ENCODE results near the gene ABHD17C.

Gene ABHD17C

DNA sequence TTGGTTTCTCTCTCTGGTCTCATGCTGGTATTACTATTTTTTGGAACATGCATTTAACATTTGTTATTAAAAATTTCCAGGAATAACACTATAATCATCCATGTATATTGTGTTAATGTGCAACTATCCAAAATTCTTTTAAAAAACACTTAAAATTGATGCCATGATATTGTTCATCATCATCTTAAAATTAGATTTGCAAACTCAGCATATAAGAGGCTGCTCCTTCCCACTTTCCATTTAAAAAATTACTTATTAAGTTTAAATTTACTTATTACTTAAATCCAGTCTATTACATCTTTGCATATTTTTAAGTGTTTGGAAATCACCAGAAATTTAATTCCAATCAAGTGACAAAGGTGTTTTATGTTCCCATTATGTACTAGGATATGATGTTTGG is 5.8 kb upstream of the ABHD17C start:
- TF ChIP-seq, protein P1, sequence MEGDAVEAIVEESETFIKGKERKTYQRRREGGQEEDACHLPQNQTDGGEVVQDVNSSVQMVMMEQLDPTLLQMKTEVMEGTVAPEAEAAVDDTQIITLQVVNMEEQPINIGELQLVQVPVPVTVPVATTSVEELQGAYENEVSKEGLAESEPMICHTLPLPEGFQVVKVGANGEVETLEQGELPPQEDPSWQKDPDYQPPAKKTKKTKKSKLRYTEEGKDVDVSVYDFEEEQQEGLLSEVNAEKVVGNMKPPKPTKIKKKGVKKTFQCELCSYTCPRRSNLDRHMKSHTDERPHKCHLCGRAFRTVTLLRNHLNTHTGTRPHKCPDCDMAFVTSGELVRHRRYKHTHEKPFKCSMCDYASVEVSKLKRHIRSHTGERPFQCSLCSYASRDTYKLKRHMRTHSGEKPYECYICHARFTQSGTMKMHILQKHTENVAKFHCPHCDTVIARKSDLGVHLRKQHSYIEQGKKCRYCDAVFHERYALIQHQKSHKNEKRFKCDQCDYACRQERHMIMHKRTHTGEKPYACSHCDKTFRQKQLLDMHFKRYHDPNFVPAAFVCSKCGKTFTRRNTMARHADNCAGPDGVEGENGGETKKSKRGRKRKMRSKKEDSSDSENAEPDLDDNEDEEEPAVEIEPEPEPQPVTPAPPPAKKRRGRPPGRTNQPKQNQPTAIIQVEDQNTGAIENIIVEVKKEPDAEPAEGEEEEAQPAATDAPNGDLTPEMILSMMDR (conservative IDR thresholded peaks at IDR 0.05; ENCODE audit: low read length) = no peak
- no peak overlapping the region for H3K4me3 ChIP-seq (ENCODE audit: low read length)
- no peak for DNase-seq (ENCODE audit: low read depth)

DNA sequence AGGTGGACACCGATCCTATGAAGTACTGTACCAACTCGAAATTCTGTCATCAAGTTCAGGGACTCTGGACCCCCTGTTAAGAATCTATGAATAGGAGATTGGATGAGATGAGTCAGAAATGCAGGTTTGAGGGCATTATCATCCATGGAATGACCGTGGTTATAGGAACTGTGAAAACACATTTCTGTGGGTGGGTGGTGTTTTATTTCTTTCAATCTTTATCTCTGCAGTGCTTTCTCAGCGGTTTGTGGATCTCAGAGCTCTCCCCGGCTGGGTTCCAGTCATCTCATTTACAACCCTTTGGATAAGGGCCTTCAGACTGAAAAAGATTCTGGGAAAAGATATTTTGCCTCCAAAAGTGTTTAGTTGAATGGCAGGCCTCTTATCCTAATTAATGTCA is 5.4 kb upstream of the ABHD17C start:
- H3K4me3 ChIP-seq (ENCODE audit: low read length) = no peak overlapping the region
- TF ChIP-seq, protein P1 (conservative IDR thresholded peaks at IDR 0.05; ENCODE audit: low read length) = no peak
- no peak for DNase-seq (ENCODE audit: low read depth)

DNA sequence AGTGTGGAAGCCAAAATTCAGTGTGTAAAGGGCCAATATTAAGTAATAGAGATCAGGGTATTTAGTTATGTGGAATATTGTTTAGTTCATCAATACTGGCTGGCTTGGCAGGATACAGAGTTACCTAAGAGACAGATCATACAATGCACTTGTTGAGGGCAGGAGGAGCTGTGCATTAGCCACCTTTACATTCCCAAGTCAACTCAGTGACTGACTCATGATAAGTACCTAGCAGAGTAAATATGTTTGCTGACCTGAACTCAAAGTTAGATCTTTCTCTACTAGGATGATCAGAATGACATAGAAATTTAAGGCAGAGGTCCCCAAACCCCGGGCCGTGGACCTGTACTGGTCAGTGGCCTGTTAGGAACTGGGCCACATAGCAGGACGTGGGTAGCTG is 3.5 kb upstream of the ABHD17C start:
- DNase-seq (ENCODE audit: low read depth) = no peak
- TF ChIP-seq, protein P1 (conservative IDR thresholded peaks at IDR 0.05; ENCODE audit: low read length) = no peak
- no peak overlapping the region for H3K4me3 ChIP-seq (ENCODE audit: low read length)

DNA sequence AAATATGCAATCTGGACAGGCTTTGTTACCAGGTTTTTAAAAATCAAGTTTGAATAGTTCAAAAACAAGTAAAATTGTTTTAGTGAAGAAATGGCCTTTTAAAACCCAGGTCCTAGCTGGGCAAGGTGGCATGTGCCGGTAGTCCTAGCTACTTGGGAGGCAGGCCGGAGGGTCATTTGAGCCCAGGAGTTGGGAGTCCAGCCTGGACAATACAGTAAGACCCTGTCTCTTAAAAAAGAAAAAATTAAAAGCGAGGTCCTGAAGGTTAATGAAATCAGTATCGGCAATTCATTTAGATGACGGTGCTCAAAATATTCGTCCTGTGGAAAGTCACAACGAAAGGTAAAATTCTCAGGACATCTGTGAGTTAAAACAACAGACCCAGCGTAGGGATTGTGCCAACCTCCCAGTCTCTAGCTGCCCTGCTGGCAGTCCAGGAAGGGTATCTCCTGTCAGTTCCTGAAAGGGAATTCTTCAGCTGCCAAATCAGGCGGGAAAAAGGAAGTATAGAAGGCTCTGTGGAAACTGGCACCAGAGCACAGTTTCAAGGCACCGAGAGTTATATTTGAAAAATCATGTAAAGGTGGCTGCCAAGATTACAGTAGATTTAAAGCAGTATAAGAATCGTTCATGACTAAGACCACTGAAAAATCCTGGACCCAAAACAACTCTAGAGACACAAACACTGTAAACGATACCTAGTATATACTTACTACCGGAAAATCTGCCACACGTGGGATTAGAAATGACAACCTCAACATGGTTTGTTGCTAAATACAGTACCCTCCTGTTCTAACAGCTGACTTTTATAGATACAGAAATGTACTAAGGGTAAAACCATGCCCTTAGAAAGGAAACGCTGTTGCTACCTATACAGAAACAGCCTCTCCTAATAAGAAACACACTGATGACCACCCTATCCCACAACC is 1.2 kb upstream of the ABHD17C start:
- no peak for DNase-seq (ENCODE audit: low read depth)
- H3K4me3 ChIP-seq (ENCODE audit: low read length) = peak overlapping the region; percentile 75
- TF ChIP-seq, protein P1 (conservative IDR thresholded peaks at IDR 0.05; ENCODE audit: low read length) = no peak

DNA sequence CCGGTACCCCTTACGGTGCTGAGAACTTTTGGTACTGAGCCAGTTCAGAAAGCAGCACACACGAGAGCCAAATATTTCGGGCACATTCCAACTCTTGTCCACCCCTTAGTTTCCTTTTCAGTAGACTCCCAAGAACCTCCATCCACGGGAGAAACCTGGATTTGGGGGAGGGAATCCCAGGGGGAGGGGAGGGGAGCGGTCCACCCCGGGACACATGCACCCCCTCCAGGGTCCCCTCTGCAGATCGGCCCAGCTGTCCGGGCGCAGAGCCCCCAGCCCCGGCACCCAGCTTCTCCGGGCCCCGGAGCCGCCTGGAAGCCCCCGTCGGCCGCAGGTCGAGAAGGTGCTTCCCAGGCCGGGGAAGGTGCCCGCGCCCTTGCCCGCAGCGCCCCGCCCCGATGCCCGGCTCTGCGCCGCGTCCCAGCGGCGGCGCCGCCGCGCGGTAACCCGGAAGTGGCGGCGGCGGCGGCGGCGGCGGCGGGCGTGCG is 455 bp upstream of the ABHD17C start:
- H3K4me3 ChIP-seq (ENCODE audit: low read length) = peak overlapping the region; percentile 75
- TF ChIP-seq, protein P1 (conservative IDR thresholded peaks at IDR 0.05; ENCODE audit: low read length) = no peak
- DNase-seq (ENCODE audit: low read depth) = peak; percentile 48

DNA sequence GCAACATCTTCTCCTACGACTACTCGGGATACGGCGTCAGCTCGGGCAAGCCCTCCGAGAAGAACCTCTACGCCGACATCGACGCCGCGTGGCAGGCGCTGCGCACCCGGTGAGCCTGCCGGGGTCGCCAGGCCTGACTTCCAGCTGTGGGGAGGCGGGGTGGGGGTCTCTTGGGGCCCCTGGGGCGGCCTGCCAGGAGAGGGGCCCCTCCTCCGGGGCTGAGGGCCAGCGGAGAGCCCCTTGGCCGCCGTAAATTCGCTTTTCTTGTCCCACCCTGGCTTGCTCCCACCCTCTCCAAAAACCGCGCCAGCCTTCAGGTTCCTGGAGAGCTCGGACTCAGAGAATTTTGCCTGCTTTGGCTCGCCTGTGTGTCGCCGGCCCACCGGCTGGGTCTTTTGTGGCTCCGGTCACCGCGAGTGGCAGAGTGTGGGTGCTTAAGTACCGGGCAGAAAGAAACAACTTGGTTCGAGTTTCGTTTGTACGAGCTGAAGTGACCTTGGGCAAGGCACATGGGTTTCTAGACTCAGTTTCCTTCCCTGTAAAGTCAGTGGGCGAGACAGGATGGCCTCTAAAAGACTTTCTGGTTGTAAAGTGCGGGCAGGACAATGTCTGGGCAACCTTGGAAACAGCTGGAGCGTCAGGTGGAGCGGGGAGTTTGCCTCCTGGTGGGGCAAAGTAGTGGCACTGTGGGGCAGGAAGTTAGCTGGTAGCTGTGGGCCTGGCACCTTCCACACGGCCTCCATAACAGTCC is 976 bp downstream of the ABHD17C start:
- TF ChIP-seq, protein P1 (conservative IDR thresholded peaks at IDR 0.05; ENCODE audit: low read length) = peak; percentile 42
- no peak for DNase-seq (ENCODE audit: low read depth)

More for the DNA sequence above, 976 bp downstream of the ABHD17C start:
- peak overlapping the region; percentile 88 for H3K4me3 ChIP-seq (ENCODE audit: low read length)

Measured in AG10803 (cell line).